ENCODE results near the gene NACAD. TPM values are rescaled to one million over a fixed set of nuclear protein-coding genes. Genes with fewer than 3 reads are reported as not detected.

Gene NACAD
- 2.6 and 2.9 TPM in 2 replicates for total RNA-seq (2014; rRNA removed)
- 4.8 TPM for polyA plus RNA-seq (2012)

- DNase-seq (ENCODE audit: low read depth), result no peak
Measured at GRCh38 chr7:45088821-45089340, at the start of gene NACAD. Gene NACAD (minus strand): TSS chr7:45088969. CDS start chr7:45088894, 75 bp downstream.

- peak; percentile 73 for DNase-seq (ENCODE audit: low read depth)
Measured at GRCh38 chr7:45136106-45137060, 47.6 kb upstream of the NACAD start.

GRCh38 chr7:45133877-45134276, 45.1 kb upstream of the NACAD start:
- DNase-seq (ENCODE audit: low read depth), result no peak

GRCh38 chr7:45133352-45133751, 44.6 kb upstream of the NACAD start:
- no peak for DNase-seq (ENCODE audit: low read depth)

- DNase-seq (ENCODE audit: low read depth), result no peak
Measured at GRCh38 chr7:45132708-45133320, 44.0 kb upstream of the NACAD start.

- no peak for DNase-seq (ENCODE audit: low read depth)
Measured at GRCh38 chr7:45131891-45132290, 43.1 kb upstream of the NACAD start.

- no peak for DNase-seq (ENCODE audit: low read depth)
Measured at GRCh38 chr7:45130910-45131309, 42.1 kb upstream of the NACAD start.

- no peak for DNase-seq (ENCODE audit: low read depth)
Measured at GRCh38 chr7:45129906-45130305, 41.1 kb upstream of the NACAD start.

- no peak for DNase-seq (ENCODE audit: low read depth)
Measured at GRCh38 chr7:45129181-45129800, 40.5 kb upstream of the NACAD start.

- no peak for DNase-seq (ENCODE audit: low read depth)
Measured at GRCh38 chr7:45126920-45127319, 38.2 kb upstream of the NACAD start.

- DNase-seq (ENCODE audit: low read depth), result no peak
Measured at GRCh38 chr7:45126201-45126600, 37.4 kb upstream of the NACAD start.

- no peak for DNase-seq (ENCODE audit: low read depth)
Measured at GRCh38 chr7:45125193-45125904, 36.6 kb upstream of the NACAD start.

GRCh38 chr7:45123913-45124710, 35.3 kb upstream of the NACAD start:
- no peak for DNase-seq (ENCODE audit: low read depth)

- no peak for DNase-seq (ENCODE audit: low read depth)
Measured at GRCh38 chr7:45122975-45123860, 34.4 kb upstream of the NACAD start.

GRCh38 chr7:45119550-45119949, 30.8 kb upstream of the NACAD start:
- DNase-seq (ENCODE audit: low read depth), result no peak

GRCh38 chr7:45118889-45119331, 30.1 kb upstream of the NACAD start:
- no peak for DNase-seq (ENCODE audit: low read depth)

GRCh38 chr7:45118292-45118691, 29.5 kb upstream of the NACAD start:
- no peak for DNase-seq (ENCODE audit: low read depth)

GRCh38 chr7:45117582-45117981, 28.8 kb upstream of the NACAD start:
- DNase-seq (ENCODE audit: low read depth), result no peak

- DNase-seq (ENCODE audit: low read depth), result no peak
Measured at GRCh38 chr7:45116048-45116447, 27.3 kb upstream of the NACAD start.

Data from LHCN-M2 (cell line).